C4-2B (cell line): ENCODE measurements around the gene MBOAT1.

Experiments used
- ZFX ChIP-seq: fragments of 450-650 bp; IDR thresholded peaks from 2 replicates; pipeline ENCODE4 v1.6.1; 2017
- TF ChIP-seq, protein P1 (sequence below): fragments of 450-650 bp; conservative IDR thresholded peaks from 2 replicates; pipeline ENCODE4 v1.5.1; 2017; ENCODE audit warnings: mild to moderate bottlenecking

DNA sequence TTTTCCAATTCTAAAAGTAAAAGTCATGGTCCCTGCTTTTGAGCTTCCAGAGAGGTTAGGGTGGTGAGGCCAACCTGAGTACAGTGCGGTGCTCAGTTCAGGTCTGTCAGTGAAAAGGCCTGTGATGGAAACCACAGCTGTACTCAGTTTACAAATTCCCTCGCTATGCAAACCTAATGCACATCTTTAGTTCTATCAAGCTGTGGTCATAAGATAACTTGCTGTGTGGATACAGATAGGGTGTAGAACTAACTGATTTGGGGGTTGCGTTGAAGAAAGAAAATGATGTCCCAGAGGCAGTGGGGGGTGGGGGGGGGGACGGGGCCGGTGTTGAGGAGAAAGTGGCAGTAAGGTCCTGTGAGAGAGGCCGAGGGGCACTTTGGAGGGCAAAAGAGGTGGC is 22.8 kb upstream of the MBOAT1 start:
- TF ChIP-seq, protein P1, sequence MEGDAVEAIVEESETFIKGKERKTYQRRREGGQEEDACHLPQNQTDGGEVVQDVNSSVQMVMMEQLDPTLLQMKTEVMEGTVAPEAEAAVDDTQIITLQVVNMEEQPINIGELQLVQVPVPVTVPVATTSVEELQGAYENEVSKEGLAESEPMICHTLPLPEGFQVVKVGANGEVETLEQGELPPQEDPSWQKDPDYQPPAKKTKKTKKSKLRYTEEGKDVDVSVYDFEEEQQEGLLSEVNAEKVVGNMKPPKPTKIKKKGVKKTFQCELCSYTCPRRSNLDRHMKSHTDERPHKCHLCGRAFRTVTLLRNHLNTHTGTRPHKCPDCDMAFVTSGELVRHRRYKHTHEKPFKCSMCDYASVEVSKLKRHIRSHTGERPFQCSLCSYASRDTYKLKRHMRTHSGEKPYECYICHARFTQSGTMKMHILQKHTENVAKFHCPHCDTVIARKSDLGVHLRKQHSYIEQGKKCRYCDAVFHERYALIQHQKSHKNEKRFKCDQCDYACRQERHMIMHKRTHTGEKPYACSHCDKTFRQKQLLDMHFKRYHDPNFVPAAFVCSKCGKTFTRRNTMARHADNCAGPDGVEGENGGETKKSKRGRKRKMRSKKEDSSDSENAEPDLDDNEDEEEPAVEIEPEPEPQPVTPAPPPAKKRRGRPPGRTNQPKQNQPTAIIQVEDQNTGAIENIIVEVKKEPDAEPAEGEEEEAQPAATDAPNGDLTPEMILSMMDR, result no peak
- TF ChIP-seq ZFX, result no peak
